ENCODE results near the gene CIDEB.

CIDEB gene

GRCh38 chr14:24270537-24271133, 37.1 kb downstream of the CIDEB start:
- no peak for TF ChIP-seq TAF1 (IDR thresholded peaks at IDR 0.05; ENCODE audit: low read depth)
- no peak for TF ChIP-seq EP300 (IDR thresholded peaks at IDR 0.05; ENCODE audit: borderline replicate concordance)
- TF ChIP-seq CREB1 (IDR thresholded peaks at IDR 0.05; ENCODE audit: low read depth), result no peak
- TF ChIP-seq REST (IDR thresholded peaks at IDR 0.05; ENCODE audit: low read depth), result no peak
- TF ChIP-seq RAD21 (IDR thresholded peaks at IDR 0.05; ENCODE audit: low read depth), result no peak
- no peak for TF ChIP-seq FOXM1 (IDR thresholded peaks at IDR 0.05; ENCODE audit: borderline replicate concordance, low read depth)
- no peak for TF ChIP-seq NFIC (IDR thresholded peaks at IDR 0.05)
- no peak for TF ChIP-seq EGR1 (IDR thresholded peaks at IDR 0.05)
- no peak for TF ChIP-seq CEBPB (IDR thresholded peaks at IDR 0.05)
- TF ChIP-seq USF1 (IDR thresholded peaks at IDR 0.05), result no peak
- no peak for TF ChIP-seq YY1 (IDR thresholded peaks at IDR 0.05; ENCODE audit: low read depth)
- no peak for TF ChIP-seq MAX (IDR thresholded peaks at IDR 0.05)
- TF ChIP-seq TCF12 (IDR thresholded peaks at IDR 0.05; ENCODE audit: low read depth), result no peak
- TF ChIP-seq ZBTB7A (IDR thresholded peaks at IDR 0.05; ENCODE audit: low read depth), result no peak

GRCh38 chr14:24269910-24270536, 37.8 kb downstream of the CIDEB start:
- no peak for TF ChIP-seq USF1 (IDR thresholded peaks at IDR 0.05)
- TF ChIP-seq TCF12 (IDR thresholded peaks at IDR 0.05; ENCODE audit: low read depth), result no peak
- no peak for TF ChIP-seq EGR1 (IDR thresholded peaks at IDR 0.05)
- TF ChIP-seq YY1 (IDR thresholded peaks at IDR 0.05; ENCODE audit: low read depth), result no peak
- no peak for TF ChIP-seq TAF1 (IDR thresholded peaks at IDR 0.05; ENCODE audit: low read depth)
- no peak for TF ChIP-seq NFIC (IDR thresholded peaks at IDR 0.05)
- TF ChIP-seq REST (IDR thresholded peaks at IDR 0.05; ENCODE audit: low read depth), result no peak
- TF ChIP-seq MAX (IDR thresholded peaks at IDR 0.05), result no peak

GRCh38 chr14:24269368-24269767, 38.4 kb downstream of the CIDEB start:
- TF ChIP-seq RAD21 (IDR thresholded peaks at IDR 0.05; ENCODE audit: low read depth) (no peak), EP300 (IDR thresholded peaks at IDR 0.05; ENCODE audit: borderline replicate concordance) (no peak), MAX (IDR thresholded peaks at IDR 0.05) (no peak), TEAD4 (IDR thresholded peaks at IDR 0.05) (no peak), FOXM1 (IDR thresholded peaks at IDR 0.05; ENCODE audit: borderline replicate concordance, low read depth) (no peak), EGR1 (IDR thresholded peaks at IDR 0.05) (no peak), CREB1 (IDR thresholded peaks at IDR 0.05; ENCODE audit: low read depth) (no peak), TCF12 (IDR thresholded peaks at IDR 0.05; ENCODE audit: low read depth) (no peak), NFIC (IDR thresholded peaks at IDR 0.05) (no peak), TAF1 (IDR thresholded peaks at IDR 0.05; ENCODE audit: low read depth) (no peak), USF1 (IDR thresholded peaks at IDR 0.05) (no peak), CEBPB (IDR thresholded peaks at IDR 0.05) (no peak), ZBTB7A (IDR thresholded peaks at IDR 0.05; ENCODE audit: low read depth) (no peak), YY1 (IDR thresholded peaks at IDR 0.05; ENCODE audit: low read depth) (no peak), REST (IDR thresholded peaks at IDR 0.05; ENCODE audit: low read depth) (no peak)
